Panc1 (cell line): ENCODE results near the gene MICALL1. TPM values are rescaled to one million over a fixed set of nuclear protein-coding genes. Genes with fewer than 3 reads are reported as not detected.

Experiments used
- microRNA-seq: library from miRNA; unstranded; fragments of <30 nt; microRNA quantifications from one replicate; pipeline ENCODE4 v1.1.0, GENCODE V29; 2020; ENCODE audit not compliant: unreplicated experiment
- total RNA-seq: library from RNA; stranded (reverse); gene quantifications from one replicate; pipeline ENCODE4 v1.2.1, GENCODE V29; 2021; ENCODE audit not compliant: unreplicated experiment

Gene MICALL1
- total RNA-seq, 1 experiment from 2014 or later = 34.5 TPM

Small RNAs within 50 kb of the gene (microRNA-seq; reads per million reads assigned to microRNA genes)
- gene MIR4534 (not detected), gene MIR6820 (2.5 reads per million)

Other genes starting within 250 kb of the MICALL1 start
- 17.6 TPM for gene PDXP, start 247.6 kb upstream of the MICALL1 start, total RNA-seq
- gene LGALS1, start 230.7 kb upstream of the MICALL1 start, total RNA-seq = 1,518 TPM
- 32.7 TPM for gene NOL12, start 220.0 kb upstream of the MICALL1 start, total RNA-seq
- 50.5 TPM for gene TRIOBP, start 209.2 kb upstream of the MICALL1 start, total RNA-seq
- gene GCAT, start 98.4 kb upstream of the MICALL1 start, total RNA-seq = 11.2 TPM
- not detected for gene GALR3, start 82.9 kb upstream of the MICALL1 start, total RNA-seq
- gene ANKRD54, start 62.0 kb upstream of the MICALL1 start, total RNA-seq = 28.1 TPM
- gene EIF3L, start 56.9 kb upstream of the MICALL1 start, total RNA-seq = 211 TPM
- 0.49 TPM for gene C22orf23, start 47.3 kb downstream of the MICALL1 start, total RNA-seq
- 89.7 TPM for gene POLR2F, start 47.4 kb downstream of the MICALL1 start, total RNA-seq
- not detected for gene SOX10, start 78.3 kb downstream of the MICALL1 start, total RNA-seq
- 21.3 TPM for gene PICK1, start 151.1 kb downstream of the MICALL1 start, total RNA-seq
- gene SLC16A8, start 177.9 kb downstream of the MICALL1 start, total RNA-seq = not detected
- 0.18 TPM for gene BAIAP2L2, start 204.4 kb downstream of the MICALL1 start, total RNA-seq